ENCODE measurements around the gene ANKRD55.
"Not testable (repeated sequence)": the region's sequence is repeated elsewhere in the genome, so short reads cannot be mapped to it uniquely, and the experiment has no call there.

Gene ANKRD55

DNA sequence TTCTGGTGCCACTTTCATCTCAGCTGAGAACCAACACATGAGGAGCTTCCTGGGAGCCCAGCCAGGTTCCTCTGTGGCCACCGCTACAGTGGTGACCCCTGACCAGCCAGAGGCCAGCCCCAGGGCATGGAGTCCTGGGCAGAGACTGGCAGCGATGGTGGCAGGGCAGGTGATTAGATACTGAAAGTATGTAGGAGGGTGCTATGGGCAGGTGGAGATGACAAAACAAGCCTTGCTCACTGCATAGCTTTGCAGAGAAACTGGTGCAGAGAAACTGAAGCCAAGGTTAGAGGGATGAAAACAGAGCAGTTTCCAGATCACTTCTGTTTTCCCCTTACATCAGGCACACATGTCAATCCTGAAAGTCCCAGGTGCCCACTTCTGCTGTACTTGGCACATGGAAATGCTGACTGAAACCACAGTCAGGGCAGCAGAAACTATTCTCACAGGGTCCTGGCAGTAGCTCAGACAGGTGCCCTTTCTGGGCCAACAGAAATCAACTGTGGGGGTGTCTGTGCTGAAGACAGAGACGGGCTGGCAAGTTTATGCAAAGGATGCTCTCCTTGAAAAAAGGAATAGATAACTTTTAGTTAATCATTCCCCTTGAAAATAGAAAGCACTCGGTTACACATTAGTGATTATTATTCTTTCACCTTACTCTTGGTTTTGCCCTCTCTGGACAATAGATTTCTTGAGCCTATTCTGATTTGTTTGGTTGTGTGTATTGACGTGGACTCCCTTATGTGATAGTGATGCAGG is 90.3 kb downstream of the ANKRD55 start:
- peak; percentile 43 for DNase-seq

DNA sequence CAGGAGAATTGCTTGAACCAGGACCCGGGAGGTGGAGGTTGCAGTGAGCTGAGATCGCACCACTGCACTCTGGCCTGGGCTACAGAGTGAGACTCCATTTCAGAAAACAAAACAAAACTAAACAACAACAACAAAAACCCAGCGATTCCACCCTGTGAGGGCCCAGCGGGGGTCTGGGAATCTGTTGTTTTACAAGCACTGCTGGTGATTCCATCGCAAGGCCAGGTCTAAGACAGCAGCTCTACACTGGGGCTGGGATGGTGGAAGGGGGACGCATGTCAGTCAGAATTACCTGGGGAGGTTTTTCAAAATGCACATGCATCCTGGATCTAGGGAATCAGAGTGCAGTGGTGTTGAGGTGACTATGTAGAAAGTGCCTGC is 90.9 kb downstream of the ANKRD55 start:
- DNase-seq = no peak

DNA sequence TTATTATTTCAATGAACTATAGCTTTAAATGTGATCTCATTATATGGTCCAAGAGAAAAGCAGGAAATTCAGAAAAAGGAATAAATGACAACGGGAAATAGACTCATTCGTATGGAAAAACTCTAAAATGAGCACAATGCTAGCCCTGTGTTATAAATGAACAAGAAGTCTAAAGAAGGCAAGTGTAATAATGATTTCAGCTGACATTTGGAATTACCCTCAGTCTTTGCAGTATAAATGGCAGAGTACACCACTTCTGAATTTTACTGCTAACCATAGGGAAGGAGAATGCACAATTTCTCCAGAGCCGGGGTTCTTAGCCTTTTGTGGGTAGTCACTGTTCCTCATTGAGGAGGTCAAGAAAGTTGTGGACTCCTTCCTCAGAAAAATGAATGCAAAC is 93.1 kb downstream of the ANKRD55 start:
- no peak for DNase-seq

DNA sequence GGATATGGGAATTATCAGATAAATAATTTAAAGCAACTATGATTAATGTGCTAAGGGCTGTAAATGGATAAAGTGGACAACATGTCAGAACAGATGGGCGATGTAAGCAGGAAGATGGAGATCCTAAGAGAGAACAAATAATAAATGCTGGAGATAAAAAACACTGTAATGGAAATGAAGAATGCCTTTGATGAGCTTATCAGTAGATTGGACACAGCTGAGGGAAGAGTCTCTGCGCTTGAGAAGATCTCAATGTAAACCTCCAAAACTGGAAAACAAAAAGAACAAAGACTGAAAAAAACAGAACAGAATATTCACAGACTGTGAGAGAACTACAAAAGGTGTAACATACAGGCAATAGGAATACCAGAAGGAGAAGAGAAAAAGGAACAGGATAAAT is 102.5 kb downstream of the ANKRD55 start:
- DNase-seq = no peak

DNA sequence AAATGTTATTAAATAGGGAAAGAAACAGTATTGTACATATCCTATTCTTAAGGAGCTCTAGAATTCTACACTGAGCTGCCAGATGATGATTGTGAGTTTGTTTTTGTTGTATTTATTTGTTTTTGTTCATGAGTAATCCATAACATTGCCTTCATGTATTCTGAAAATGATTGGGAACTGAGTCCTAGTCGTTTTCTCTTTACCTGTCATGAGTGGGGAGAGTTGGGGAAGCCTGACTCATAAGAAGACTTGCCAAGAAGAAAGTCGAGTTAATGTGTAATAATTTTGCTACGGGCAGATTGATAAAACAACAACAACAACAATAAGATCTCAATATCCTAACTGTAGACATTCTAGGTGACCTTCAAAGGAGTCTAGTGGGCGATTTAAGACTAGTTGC is 103.8 kb downstream of the ANKRD55 start:
- DNase-seq = no peak

DNA sequence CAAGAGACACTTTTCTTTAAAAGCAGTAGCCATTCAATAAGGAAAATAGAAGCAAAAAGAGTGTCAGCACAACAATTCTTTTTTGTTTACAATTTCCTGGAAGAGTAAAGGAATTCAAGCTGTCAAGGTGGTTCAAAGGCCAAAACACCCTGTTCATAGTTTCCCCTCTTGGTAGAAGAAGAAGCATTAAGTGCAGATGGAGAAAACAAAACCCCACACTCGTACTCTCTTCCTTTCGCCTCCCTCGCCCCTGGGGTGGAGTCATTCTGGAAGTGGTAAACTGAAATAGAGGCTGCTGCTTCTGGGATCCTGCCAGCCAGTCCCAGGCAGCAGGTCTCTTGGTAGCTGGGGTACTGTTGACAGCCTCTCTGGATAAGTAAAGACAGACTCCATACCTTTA is 105.0 kb downstream of the ANKRD55 start:
- DNase-seq = peak; percentile 66

DNA sequence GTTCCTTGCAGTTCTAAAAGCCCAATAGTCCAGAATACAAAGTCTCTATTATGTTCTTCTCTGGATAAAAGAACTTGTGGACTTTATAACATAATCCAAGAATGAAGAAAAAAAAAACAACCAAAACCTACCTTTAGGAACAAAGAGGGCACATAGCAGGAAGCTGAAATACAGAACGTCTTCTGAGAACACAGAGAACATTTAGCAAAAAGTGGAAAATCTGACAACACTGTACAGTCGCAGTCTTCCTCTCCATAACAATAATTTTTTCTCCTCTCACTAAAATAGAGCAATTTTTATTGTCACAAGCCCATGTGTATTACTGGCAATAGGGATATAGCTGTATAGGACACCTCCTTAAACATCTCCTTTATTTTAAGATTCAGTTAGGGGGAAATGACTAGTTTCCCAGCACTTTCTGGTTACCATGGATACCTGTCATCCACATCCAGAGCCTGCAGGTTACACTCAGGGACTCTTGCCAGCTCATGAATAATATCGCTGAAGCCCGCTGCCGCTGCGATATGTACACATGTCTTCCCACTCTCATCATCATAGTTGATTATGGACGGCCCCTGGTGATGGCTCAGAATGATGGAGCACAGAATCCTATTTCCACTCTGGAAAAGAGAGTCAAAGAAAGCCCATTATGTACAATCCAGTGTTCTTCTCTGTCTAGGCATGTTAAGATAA is 106.5 kb downstream of the ANKRD55 start:
- peak; percentile 29 for DNase-seq

DNA sequence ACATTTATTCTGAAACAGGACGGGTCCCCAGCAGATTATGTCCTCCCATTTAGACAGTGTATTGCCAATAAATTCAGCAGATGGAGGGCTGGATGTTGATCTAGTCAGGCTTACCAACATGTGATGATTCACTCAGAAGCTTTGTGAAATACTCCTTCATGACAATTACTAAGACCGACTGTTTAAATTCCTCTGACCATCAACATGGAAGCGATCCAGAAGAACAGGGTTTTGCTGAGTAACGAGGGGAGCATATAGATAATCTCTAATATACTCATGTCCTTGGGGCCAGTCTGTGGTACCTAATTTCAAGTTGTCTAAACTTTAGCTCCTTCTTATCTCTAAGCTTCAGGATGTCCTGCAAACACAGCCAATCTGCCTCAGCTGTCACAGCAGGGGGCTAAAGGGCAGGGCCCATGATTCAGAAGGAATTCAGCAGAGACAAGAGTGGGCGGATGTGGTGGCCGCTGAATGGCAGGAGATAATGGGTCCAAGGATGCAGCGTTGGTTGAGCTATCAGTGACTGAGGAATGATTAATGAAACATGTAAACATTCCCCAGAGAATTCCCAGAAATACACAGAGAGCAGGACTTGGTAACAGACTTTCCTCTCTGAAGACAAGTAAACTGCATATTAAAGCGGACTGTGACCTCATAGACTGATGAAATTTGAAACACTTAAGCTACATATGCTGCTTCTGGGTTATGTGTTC is 109.4 kb downstream of the ANKRD55 start:
- DNase-seq = no peak

DNA sequence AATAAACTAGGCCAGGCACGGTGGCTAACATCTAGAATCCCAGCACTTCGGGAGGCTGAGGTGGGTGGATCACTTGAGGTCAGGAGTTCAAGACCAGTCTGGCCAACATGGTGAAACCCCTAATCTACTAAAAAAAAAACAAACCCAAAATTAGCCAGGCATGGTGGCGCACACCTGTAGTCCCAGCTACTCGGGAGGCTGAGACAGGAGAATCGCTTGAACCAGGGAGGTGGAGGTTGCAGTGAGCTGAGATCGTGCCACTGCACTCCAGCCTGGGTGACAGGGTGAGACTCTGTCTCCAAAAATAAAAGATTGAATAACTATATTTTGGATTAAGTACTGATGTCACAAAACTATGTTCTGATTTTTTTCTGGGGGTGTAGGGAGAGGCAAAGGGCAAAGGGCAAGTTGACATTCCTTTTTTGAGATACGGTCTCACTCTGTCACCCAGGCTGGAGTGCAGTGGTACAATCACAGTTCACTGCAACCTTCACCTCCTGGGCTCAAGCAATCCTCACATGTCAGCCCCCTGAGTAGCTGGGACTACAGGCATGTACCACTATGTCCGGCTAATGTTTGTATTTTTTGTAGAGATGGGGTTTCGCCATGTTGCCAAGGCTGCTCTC is 110.7 kb downstream of the ANKRD55 start:
- DNase-seq = not testable (repeated sequence)

DNA sequence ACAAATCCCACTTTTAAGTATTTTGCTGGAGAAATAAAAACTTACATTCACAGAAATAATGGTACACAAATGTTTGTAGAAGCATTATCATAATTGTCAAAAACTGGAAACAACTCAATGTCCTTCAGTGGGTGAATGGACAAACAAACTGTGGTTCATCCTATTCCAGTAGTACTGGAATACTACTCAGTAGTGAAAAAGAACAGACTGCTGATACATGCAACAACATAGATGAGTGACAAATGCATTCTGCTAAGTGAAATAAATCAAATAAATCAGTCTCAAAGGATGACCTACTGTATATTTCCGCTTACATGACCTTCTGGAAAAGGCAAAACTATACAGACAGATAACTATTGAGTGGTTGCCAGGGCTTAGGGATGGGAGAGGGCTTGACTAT is 114.1 kb downstream of the ANKRD55 start:
- DNase-seq = no peak

DNA sequence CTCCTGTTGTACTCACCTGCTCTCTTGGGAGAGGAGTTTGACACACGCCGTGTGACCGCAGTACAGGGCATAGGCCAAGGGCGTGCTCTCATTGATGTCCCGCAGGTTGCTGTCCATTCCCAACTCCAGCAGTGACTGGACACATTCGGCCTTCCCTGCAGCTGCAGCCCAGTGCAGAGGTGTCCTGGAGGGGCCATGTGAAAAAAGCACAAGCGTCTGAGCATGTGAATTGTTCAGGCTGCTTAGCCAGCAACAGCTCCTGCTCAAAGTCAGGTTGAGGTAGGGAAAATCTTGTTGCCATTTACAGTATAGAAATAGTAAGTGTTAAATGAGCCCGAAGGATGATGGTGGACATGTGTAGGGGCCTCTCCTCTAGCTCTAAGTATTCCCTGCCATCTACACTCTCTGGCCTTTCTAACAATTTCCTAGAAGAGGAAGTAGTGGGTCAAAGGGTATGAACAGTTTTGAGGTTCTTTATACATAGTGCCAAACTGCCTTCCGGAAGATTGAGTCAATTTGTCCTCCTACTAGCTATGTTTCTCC is 116.5 kb downstream of the ANKRD55 start:
- no peak for DNase-seq

DNA sequence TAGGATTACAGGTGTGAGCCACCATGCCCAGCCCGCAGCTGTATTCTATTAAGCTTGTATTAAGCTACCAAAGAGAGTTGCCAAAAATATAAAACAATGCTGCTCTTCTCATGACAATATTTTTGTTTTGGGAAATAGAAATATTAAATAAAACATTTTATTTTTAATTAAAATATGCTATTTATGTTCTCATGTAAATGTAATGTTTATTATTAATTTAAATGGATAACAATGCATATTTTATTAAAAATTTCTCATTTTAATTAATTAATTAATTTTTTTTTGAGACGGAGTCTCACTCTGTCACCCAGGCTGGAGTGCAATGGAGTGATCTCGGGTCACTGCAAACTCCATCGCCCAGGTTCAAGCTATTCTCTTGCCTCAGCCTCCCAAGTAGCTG is 117.5 kb downstream of the ANKRD55 start:
- no peak for DNase-seq

DNA sequence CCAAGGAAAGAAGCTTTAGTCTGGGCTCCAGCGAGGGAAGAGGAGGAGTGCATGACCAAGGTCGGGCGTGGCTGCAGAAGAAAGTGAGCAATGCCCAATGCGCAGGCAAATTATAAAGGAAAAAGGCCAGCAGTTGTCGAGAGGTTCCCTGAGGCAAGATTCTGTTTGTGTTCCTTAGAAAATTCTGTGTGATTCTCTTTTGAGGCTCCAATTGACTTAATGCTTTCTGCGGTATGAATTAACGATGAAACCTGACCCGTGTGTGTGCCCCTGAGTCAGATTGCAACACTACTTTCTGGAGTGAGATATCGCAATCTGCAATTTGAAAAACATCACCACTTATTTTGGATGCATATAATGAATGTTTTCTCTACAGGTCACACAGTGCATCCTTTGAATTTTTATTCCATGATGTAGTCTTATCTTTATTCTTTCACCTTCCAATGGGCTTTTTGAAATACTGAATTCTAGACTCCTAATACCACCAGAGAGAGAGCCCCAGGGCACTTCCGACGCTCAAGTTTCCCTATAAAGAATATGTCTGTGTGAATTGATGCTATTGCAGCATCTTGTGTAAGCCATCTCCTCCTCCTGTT is 120.5 kb downstream of the ANKRD55 start:
- DNase-seq = no peak

DNA sequence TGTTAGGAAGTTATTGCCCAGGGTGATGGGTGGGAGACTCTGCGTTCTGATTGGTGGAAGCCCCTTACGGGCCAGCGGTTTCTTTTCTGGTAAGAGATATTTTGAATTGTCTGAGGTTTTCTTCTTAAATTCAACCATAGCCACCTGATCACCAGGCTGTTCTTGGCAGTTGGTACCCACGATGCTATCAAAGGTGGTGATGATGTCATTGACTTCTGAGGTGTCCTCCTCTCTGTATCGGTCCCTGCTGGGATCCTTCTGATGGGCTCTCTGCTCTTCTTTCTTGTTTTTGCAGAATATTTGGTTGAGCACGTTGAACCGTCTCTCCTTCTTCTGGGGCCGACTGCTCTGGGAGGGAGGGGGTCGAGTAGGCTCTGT is 121.7 kb downstream of the ANKRD55 start:
- DNase-seq = no peak

DNA sequence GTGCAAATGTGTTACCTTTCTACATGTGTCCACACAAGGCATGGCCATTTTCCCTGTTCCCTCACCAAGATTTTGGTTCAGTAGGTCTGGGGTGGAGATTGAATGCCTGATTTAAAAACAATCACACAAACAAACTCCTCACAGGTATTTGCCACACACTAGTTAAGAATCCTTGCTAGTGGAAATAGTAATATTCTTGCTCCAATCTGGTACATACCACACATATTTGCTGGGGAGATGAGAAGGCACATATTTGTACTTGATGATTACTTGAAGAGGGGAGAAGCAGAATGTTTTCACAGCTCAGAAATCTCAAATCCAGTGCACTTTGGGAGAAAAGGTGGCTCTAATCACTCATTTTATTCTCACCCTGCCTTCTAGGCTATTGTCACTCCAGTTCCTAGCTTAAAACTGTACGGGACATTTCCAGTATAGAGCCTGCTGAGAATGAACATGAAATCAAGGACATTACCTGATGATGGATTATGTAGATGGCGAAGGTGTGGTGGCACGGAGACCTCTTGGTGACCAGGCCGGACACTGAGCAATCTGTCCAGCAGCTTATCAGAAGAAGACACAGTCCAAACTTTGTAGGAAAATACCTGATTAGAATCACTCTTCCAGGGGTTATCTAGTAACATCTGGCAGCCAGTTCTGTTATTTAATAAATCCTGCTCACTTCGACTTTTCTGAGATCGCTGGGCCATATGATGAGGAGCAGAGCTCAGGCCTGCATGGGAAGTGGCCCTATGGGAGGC is 122.3 kb downstream of the ANKRD55 start:
- no peak for DNase-seq

DNA sequence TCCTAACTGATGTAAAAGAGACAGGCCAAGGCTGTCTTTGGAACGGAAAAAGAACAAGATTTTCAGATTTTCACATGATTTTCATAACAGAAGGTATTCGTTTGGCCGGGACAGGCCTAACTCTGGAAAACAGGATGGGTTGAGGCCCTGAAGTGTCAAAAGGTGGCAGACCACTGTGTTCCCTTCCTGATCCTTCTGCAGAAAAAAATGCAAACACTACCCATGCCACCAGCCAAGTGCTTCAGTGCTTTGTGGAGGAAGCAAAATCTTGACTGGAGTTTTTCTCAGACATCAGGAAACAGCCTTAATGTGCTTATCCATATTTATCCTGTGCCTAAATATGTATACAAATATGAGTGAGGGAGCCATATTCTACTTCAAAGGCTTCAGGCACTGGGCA is 124.9 kb downstream of the ANKRD55 start:
- no peak for DNase-seq

DNA sequence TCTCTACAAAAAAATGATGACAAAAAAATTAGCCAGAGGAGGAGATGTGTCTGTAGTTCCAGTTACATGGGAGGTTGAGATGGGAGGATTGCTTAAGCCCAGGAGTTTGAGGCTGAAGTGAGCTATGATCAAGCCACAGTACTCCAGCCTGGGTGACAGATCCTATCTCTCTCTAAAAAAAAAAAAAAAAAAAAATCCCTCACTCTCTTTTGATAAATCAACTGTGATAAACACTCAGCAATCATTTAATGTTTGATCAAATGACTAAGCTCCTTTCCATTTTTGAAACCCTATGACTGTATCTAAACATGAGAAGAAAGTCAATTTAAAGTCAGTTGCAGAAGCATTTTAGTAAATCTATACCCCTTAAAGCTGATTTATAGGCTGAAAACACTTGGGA is 126.3 kb downstream of the ANKRD55 start:
- DNase-seq = no peak

DNA sequence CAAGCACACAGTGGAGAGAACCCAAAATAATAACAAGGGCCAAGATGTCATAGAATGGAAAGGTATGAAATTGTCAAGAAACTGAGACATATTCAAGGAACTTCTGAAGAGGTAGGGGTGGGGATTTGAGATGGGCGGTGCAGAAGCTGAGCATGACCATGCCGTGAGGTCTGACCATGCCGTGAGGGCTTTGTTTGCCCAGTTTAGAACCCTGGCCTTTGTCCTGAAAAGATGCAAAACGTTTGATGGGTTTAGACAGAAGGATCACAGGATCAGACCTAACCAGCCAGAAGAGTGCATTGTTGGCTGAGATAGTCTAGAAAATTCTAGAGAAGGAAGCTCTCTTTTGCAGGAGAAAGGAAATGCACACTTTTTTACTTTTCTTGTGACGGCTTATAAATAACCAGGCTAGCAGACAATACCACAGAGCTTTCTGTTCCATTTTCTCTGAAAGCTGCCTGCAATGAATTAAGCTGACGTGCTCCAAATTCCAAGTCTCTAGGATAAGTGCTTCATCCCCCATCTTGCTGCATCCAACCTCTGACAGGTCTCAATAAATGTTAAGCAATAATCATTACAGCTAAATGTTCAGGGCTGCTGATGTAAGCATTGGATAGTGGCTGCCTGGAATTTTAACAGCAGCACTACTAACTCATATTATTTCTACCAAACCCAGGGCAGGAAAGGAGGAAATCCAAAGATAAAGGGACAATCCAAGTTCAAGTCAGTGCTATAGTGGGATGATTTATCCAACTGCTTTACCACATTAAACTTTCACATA is 127.4 kb downstream of the ANKRD55 start:
- DNase-seq = no peak

DNA sequence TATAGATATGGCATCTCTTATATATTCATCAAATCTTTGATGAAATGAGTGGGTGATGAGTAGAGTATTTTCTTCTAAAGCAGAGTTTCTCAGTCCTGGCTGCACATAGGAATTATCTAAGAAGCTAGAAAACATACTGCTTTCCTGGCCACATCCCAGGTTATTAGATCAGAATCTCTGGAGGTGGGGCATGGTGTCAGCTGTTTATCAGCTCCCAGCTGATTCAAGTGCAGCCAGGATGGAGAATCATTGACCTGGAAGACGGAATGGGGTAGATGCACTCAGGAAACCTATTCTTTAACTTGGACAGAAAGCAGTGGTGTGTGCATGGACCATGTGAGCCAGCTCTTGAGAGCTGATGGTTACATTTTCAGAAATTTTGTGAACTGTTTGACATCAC is 130.2 kb downstream of the ANKRD55 start:
- no peak for DNase-seq

DNA sequence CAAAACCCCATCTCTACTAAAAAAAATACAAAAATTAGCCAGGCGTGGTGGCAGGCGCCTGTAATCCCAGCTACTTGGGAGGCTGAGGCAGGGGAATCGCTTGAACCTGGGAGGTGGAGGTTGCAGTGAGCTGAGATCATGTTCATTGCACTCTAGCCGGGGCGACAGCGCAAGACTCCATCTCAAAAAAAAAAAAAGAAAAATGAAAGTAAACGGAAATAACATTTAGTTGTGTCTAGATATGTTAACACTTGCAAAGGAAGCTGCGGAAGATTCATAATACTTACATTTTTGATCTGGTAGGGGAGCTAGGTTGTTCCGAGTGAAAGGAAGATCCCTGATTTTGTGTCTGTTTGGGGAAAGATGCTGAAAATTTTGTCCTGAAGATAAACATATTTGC is 130.9 kb downstream of the ANKRD55 start:
- DNase-seq = peak; percentile 56

DNA sequence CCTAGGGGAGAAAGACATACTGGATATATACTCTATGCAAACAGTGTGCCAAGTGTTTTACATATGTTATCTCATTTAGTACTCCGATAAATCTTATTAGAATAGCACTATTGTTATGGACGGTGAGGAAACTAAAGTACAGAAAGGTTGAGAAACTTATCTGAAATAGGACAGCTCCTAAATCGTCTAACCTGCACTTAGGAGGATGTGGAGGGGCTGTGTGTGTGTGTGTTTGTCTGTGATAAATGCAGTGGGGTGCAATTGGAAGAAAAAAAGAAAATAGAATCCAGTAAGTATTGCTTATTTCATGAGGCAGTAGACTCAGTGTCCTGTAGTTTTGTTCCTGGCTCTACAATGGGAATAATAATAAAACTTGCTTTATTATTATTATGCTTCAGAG is 131.9 kb downstream of the ANKRD55 start:
- no peak for DNase-seq

Data from CD4-positive, alpha-beta T cell treated with Interleukin-17A for 4 hours (primary cell).